DMS114 treated with DMSO at 0.1 percent for 48 hours (cell line): ENCODE measurements around the gene JPH4.
A peak's percentile ranks its signal among the peaks of the same experiment; 100 is the strongest.
"Not testable (repeated sequence)": the region's sequence is repeated elsewhere in the genome, so short reads cannot be mapped to it uniquely, and the experiment has no call there.

Experiments used
- DNase-seq: peaks from one replicate; lab custom pipeline; 2025; ENCODE audit not compliant: unreplicated experiment; lab: John Stamatoyannopoulos, UW

The JPH4 gene

GRCh38 chr14:23609001-23609400 is 30.4 kb upstream of the JPH4 start:
- DNase-seq = no peak

GRCh38 chr14:23608454-23608853 is 29.9 kb upstream of the JPH4 start:
- no peak for DNase-seq

- no peak for DNase-seq
Measured at GRCh38 chr14:23605931-23606585, 27.5 kb upstream of the JPH4 start.

GRCh38 chr14:23604675-23605170 is 26.1 kb upstream of the JPH4 start:
- DNase-seq = no peak

GRCh38 chr14:23604148-23604547 is 25.6 kb upstream of the JPH4 start:
- DNase-seq = no peak

- no peak for DNase-seq
Measured at GRCh38 chr14:23603103-23603502, 24.5 kb upstream of the JPH4 start.

- no peak for DNase-seq
Measured at GRCh38 chr14:23602181-23603095, 23.8 kb upstream of the JPH4 start.

GRCh38 chr14:23601845-23602180 is 23.2 kb upstream of the JPH4 start:
- DNase-seq = no peak

- no peak for DNase-seq
Measured at GRCh38 chr14:23601424-23601823, 22.8 kb upstream of the JPH4 start.

- DNase-seq = no peak
Measured at GRCh38 chr14:23600806-23601205, 22.2 kb upstream of the JPH4 start.

GRCh38 chr14:23600322-23600707 is 21.7 kb upstream of the JPH4 start:
- no peak for DNase-seq

- not testable (repeated sequence) for DNase-seq
Measured at GRCh38 chr14:23594191-23594590, 15.6 kb upstream of the JPH4 start.

- no peak for DNase-seq
Measured at GRCh38 chr14:23590198-23590597, 11.6 kb upstream of the JPH4 start.

- no peak for DNase-seq
Measured at GRCh38 chr14:23589606-23590005, 11.0 kb upstream of the JPH4 start.

- DNase-seq = peak; percentile 72
Measured at GRCh38 chr14:23588884-23589598, 10.5 kb upstream of the JPH4 start.

GRCh38 chr14:23584527-23585203 is 6.1 kb upstream of the JPH4 start:
- DNase-seq = not testable (repeated sequence)

GRCh38 chr14:23583761-23584526 is 5.4 kb upstream of the JPH4 start:
- DNase-seq = not testable (repeated sequence)

GRCh38 chr14:23582906-23583760 is 4.5 kb upstream of the JPH4 start:
- DNase-seq = no peak

- DNase-seq = no peak
Measured at GRCh38 chr14:23580948-23581281, 2.3 kb upstream of the JPH4 start.
